HCT116 (cell line): ENCODE data around the gene ATAD3C. TPM values are rescaled to one million over a fixed set of nuclear protein-coding genes. Genes with fewer than 3 reads are reported as not detected.

Source experiments
- ATAC-seq: fragments of 200-7000 bp; cut with Tn5 transposase; 2 replicates; pipeline ENCODE4 v1.9.1; 2020; ENCODE audit warnings: mild to moderate bottlenecking, moderate library complexity
- BruUV-seq: library from RNA; stranded (reverse); fragments of 400-500 nt; replicated peaks from 2 replicates; lab custom pipeline; 2021; lab: Mats Ljungman, UMichigan
- CTCF ChIA-PET: fragments of 300-600 bp; sonication (Branson Sonifier 250); formaldehyde crosslinking; loops from one replicate; lab custom pipeline; 2021; ENCODE audit warnings: antibody characterized with exemption; lab: Charles Lee
- POLR2A ChIA-PET: fragments of 300-600, 350-600 bp; sonication (Branson Sonifier 250); formaldehyde crosslinking; loops from one replicate; lab custom pipeline; 2021; ENCODE audit warnings: antibody characterized with exemption; lab: Charles Lee
- RAD21 ChIA-PET, 2 experiments: fragments of 300-600 bp; sonication (Branson Sonifier 250); formaldehyde crosslinking; loops; one replicate each; lab custom pipeline; 2023; ENCODE audit warnings: low total read pairs in 2 of 2; ENCODE audit not compliant: uncharacterized antibody in 2 of 2, unreplicated experiment in 2 of 2, low non-redundant PET in 1 of 2; lab: Charles Lee
- DNase-seq: peaks from one replicate; pipeline ENCODE4 v3.0.0-alpha.2; 2010; ENCODE audit warnings: low read depth, low spot score
- H2AFZ ChIP-seq: fragments of 200-600 bp; shearing (Covaris generic), sonication (generic); 2 replicates; pipeline ENCODE4 v1.6.1; 2017; ENCODE audit warnings: low read depth, mixed run types, mixed read lengths, antibody characterized with exemption, low read length; ENCODE audit not compliant: poor library complexity, severe bottlenecking
- H3K27ac ChIP-seq: 2 replicates; pipeline ENCODE4 v1.5.1; 2012; ENCODE audit warnings: low read depth, low read length
- H3K27me3 ChIP-seq: fragments of 200-600 bp; sonication (generic); 2 replicates; pipeline ENCODE4 v1.6.1; 2016; ENCODE audit warnings: mixed run types, low read length, mixed read lengths; ENCODE audit not compliant: insufficient read depth
- H3K36me3 ChIP-seq, 2 experiments: fragments of 200-500 bp in 1 of 2; fragments of 200-600 bp in 1 of 2; sonication (Bioruptor generic) in 1 of 2; sonication (generic) in 1 of 2; 2 replicates each; pipeline versions ENCODE4 v1.5.1 to v1.6.1; 2014 to 2016; ENCODE audit warnings: low read length in 2 of 2, inconsistent platforms in 1 of 2, mixed read lengths in 1 of 2, mixed run types in 1 of 2; ENCODE audit not compliant: insufficient read depth in 2 of 2, control insufficient read depth in 1 of 2
- H3K4me1 ChIP-seq, 2 experiments: fragments of 200-600 bp in 1 of 2; sonication (generic) in 1 of 2; 2 replicates each; pipeline versions ENCODE4 v1.5.1 to v1.6.1; 2012 to 2017; ENCODE audit warnings: low read length in 2 of 2, inconsistent platforms in 1 of 2, mild to moderate bottlenecking in 1 of 2, mixed read lengths in 1 of 2, mixed run types in 1 of 2, moderate library complexity in 1 of 2; ENCODE audit not compliant: insufficient read depth in 2 of 2, control insufficient read depth in 1 of 2
- H3K4me2 ChIP-seq: fragments of 200-600 bp; sonication (generic); 2 replicates; pipeline ENCODE4 v1.6.1; 2017; ENCODE audit warnings: mixed run types, low read length, mixed read lengths
- H3K4me3 ChIP-seq, 2 experiments: fragments of 200-600 bp in 1 of 2; sonication (generic) in 1 of 2; replicated peaks in 1 of 2; 2 replicates each; pipeline ENCODE4 v1.5.1; 2011 to 2016; ENCODE audit warnings: low read length in 2 of 2, control low read depth in 1 of 2, low read depth in 1 of 2, mild to moderate bottlenecking in 1 of 2, mixed read lengths in 1 of 2, mixed run types in 1 of 2
- H3K79me2 ChIP-seq: fragments of 200-600 bp; sonication (generic); 2 replicates; pipeline ENCODE4 v1.6.1; 2017; ENCODE audit warnings: mild to moderate bottlenecking, mixed run types, low read length, moderate library complexity, mixed read lengths; ENCODE audit not compliant: insufficient read depth
- H3K9ac ChIP-seq: fragments of 200-600 bp; sonication (generic); 2 replicates; pipeline ENCODE4 v1.6.1; 2016; ENCODE audit warnings: low read length, mixed read lengths
- H3K9me2 ChIP-seq: fragments of 200-600 bp; sonication (generic), shearing (Covaris generic); 2 replicates; pipeline ENCODE4 v1.6.1; 2017; ENCODE audit warnings: mixed run types, mild to moderate bottlenecking, moderate library complexity; ENCODE audit not compliant: insufficient read depth
- H3K9me3 ChIP-seq, 2 experiments: fragments of 200-500 bp in 1 of 2; fragments of 200-600 bp in 1 of 2; sonication (Bioruptor generic) in 1 of 2; sonication (generic) in 1 of 2; 2 replicates each; pipeline ENCODE4 v1.6.1; 2014 to 2017; ENCODE audit warnings: low read length in 2 of 2, mixed read lengths in 2 of 2, inconsistent platforms in 1 of 2, low read depth in 1 of 2, mild to moderate bottlenecking in 1 of 2, mixed run types in 1 of 2, moderate library complexity in 1 of 2; ENCODE audit not compliant: control insufficient read depth in 1 of 2, insufficient read depth in 1 of 2
- H4K20me1 ChIP-seq: fragments of 200-600 bp; sonication (generic), shearing (Covaris generic); 2 replicates; pipeline ENCODE4 v1.6.1; 2017; ENCODE audit warnings: mixed run types, mild to moderate bottlenecking, moderate library complexity; ENCODE audit not compliant: insufficient read depth
- CEBPB ChIP-seq: IDR thresholded peaks from 2 replicates; pipeline ENCODE4 v1.6.1; 2012; ENCODE audit warnings: low read depth
- EGR1 ChIP-seq: IDR thresholded peaks from 2 replicates; pipeline ENCODE4 v1.6.1; 2012; ENCODE audit warnings: low read depth
- ELF1 ChIP-seq: IDR thresholded peaks from 2 replicates; pipeline ENCODE4 v1.6.1; 2012; ENCODE audit warnings: low read depth, borderline replicate concordance
- EZH2 ChIP-seq: fragments of 200-600 bp; sonication (generic); IDR thresholded peaks from 2 replicates; pipeline ENCODE4 v1.6.1; 2017; ENCODE audit warnings: antibody characterized with exemption, mixed run types
- JUND ChIP-seq: IDR thresholded peaks from 2 replicates; pipeline ENCODE4 v1.6.1; 2012
- POLR2A ChIP-seq: IDR thresholded peaks from 2 replicates; pipeline ENCODE4 v1.7.0; 2011; ENCODE audit warnings: borderline replicate concordance; ENCODE audit not compliant: insufficient read depth, insufficient read length; ENCODE audit errors: extremely low read depth
- POLR2AphosphoS5 ChIP-seq: IDR thresholded peaks from 2 replicates; pipeline ENCODE4 v1.6.1; 2011; ENCODE audit warnings: mild to moderate bottlenecking, low read depth, low read length, moderate library complexity
- SRF ChIP-seq: IDR thresholded peaks from 2 replicates; pipeline ENCODE4 v1.6.1; 2012; ENCODE audit warnings: low read depth
- TCF7L2 ChIP-seq: IDR thresholded peaks from 2 replicates; pipeline ENCODE4 v1.7.0; 2011; ENCODE audit warnings: borderline replicate concordance, inconsistent platforms; ENCODE audit not compliant: insufficient read depth, insufficient read length; ENCODE audit errors: extremely low read depth
- YY1 ChIP-seq: IDR thresholded peaks from 2 replicates; pipeline ENCODE4 v1.6.1; 2011; ENCODE audit warnings: low read length, low read depth, moderate library complexity, mild to moderate bottlenecking; ENCODE audit not compliant: insufficient replicate concordance; ENCODE audit errors: extremely low read depth
- ZFX ChIP-seq: fragments of 450-650 bp; IDR thresholded peaks from 2 replicates; pipeline ENCODE4 v1.6.1; 2017
- ZNF274 ChIP-seq: fragments of 200-500 bp; sonication (Bioruptor generic); IDR thresholded peaks from 2 replicates; pipeline ENCODE4 v1.6.1; 2014; ENCODE audit warnings: mild to moderate bottlenecking, low read depth, low read length, inconsistent platforms
- intact Hi-C: fragments of 100-400 bp; cut with micrococcal nuclease; formaldehyde crosslinking; loops from 2 replicates; pipeline ENCODE4 v1.10.0; 2022
- total RNA-seq: library from RNA; stranded (reverse); gene quantifications from one replicate; pipeline ENCODE4 v1.2.1, GENCODE V29; 2021; ENCODE audit not compliant: unreplicated experiment
- TF ChIP-seq, protein P1 (sequence below): IDR thresholded peaks from 2 replicates; pipeline ENCODE4 v1.6.1; 2012; ENCODE audit warnings: low read depth
- TF ChIP-seq, protein P2 (sequence below): IDR thresholded peaks from 2 replicates; pipeline ENCODE4 v1.6.1; 2012

Gene ATAD3C
- total RNA-seq, 1 experiment from 2014 or later, result 0.61 TPM

DNA sequence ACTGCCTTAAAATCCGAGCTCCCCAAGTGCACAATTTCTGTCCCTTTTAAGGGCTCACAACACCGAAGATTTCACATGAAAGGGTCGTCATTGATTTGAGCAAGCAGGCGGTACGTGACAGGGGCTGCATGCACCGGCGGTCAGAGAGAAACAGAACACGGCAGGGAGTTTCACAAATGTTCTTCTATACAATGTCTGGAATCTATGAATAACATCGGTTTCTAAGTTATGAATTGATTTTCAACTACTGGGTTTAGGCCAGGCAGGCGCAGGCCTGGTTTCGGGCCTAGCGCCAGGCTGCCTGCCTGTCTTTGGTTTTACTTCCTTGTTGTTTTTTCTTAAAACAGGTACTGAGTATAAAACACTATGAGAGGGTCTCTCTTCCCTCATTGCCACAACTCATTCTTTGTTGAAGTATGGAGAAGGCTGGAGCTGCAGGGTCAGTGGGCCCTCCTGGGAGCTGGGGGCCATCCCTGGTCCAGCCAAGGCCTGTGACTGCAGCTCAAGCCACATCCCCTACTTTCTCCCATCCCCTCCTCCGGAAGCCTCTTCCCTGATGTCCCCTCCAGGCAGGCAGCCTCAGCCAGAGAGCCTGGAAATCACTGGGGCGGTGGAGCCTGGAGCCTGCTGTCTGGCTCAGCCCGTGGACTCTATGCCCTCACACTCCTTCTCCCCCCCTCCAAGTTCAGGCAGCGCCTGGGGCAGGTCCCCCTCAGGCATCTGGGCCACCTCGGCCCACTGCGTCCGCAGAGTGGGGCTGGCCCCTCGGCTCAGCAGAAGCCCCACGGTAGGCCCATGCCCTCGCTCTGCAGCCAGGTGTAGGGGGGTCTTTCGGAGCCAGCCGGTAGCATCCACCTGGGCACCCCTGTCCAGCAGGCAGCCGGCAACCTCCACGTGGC lies 30.8 kb upstream of the ATAD3C start (continued):
- no peak for TF ChIP-seq POLR2AphosphoS5
- TF ChIP-seq CEBPB, result no peak
- no peak for TF ChIP-seq JUND
- no peak for TF ChIP-seq ELF1
- TF ChIP-seq EGR1, result no peak
- TF ChIP-seq ZFX, result no peak
- TF ChIP-seq, all 23 proteins: peak for 0

DNA sequence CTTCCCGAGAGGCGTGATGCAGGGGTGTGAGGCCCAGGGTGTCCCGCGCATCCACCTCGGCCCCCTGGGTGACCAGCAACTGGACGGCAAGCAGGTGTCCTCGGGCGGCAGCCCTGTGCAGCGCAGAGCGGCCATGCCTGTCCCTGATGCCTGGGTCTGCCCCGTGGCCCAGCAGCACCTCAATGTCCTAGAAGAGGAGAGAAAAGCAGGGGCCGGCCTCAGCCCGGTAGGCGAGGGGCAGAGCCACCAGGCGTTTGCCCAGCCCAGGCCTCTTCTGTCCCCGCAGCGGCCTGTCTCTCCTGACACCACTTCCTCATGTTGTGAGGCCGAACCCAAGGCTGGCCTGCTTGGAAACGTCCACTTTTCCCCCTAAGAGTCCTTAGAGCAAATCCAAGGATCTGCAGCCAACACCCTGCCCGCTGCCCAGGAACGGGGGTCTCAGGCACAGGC lies 30.1 kb upstream of the ATAD3C start:
- Histone ChIP-seq H3K4me2 (no peak overlapping the region), H4K20me1 (no peaks in the 10 kb centered on the region), H3K79me2 (no peaks in the 10 kb centered on the region), H3K4me1 (peaks cover 14 to 30% of the 10 kb centered on the region in 2 experiments), H3K27ac (no peak overlapping the region), H3K9me3 (no peaks in the 10 kb centered on the region)
- POLR2A ChIA-PET, result no interaction called here
- no peak for ATAC-seq
- BruUV-seq, result no TSS peak
- TF ChIP-seq, protein P1, sequence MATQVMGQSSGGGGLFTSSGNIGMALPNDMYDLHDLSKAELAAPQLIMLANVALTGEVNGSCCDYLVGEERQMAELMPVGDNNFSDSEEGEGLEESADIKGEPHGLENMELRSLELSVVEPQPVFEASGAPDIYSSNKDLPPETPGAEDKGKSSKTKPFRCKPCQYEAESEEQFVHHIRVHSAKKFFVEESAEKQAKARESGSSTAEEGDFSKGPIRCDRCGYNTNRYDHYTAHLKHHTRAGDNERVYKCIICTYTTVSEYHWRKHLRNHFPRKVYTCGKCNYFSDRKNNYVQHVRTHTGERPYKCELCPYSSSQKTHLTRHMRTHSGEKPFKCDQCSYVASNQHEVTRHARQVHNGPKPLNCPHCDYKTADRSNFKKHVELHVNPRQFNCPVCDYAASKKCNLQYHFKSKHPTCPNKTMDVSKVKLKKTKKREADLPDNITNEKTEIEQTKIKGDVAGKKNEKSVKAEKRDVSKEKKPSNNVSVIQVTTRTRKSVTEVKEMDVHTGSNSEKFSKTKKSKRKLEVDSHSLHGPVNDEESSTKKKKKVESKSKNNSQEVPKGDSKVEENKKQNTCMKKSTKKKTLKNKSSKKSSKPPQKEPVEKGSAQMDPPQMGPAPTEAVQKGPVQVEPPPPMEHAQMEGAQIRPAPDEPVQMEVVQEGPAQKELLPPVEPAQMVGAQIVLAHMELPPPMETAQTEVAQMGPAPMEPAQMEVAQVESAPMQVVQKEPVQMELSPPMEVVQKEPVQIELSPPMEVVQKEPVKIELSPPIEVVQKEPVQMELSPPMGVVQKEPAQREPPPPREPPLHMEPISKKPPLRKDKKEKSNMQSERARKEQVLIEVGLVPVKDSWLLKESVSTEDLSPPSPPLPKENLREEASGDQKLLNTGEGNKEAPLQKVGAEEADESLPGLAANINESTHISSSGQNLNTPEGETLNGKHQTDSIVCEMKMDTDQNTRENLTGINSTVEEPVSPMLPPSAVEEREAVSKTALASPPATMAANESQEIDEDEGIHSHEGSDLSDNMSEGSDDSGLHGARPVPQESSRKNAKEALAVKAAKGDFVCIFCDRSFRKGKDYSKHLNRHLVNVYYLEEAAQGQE, result no peak
- TF ChIP-seq, protein P2, sequence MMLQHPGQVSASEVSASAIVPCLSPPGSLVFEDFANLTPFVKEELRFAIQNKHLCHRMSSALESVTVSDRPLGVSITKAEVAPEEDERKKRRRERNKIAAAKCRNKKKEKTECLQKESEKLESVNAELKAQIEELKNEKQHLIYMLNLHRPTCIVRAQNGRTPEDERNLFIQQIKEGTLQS, result no peak
- TF ChIP-seq CEBPB (no peak), SRF (no peak), YY1 (no peak), POLR2A (no peak), EZH2 (no peak), TCF7L2 (no peak), ZNF274 (no peak)
- TF ChIP-seq, all 23 proteins: peak for 0
- H3K27me3 ChIP-seq, result no peaks in the 10 kb centered on the region
- ChIA-PET RAD21 (no interaction called here), CTCF (no interaction called here)
- H3K36me3 ChIP-seq, result no peaks in the 10 kb centered on the region
- H3K4me3 ChIP-seq, result no peak overlapping the region
- no peak for DNase-seq
- no peak overlapping the region for H3K9ac ChIP-seq
- intact Hi-C loops, result no loop called here
- no peak overlapping the region for H2AFZ ChIP-seq
- no peaks in the 10 kb centered on the region for H3K9me2 ChIP-seq
